NK-92 treated with Interleukin-12 subunit alpha and Interleukin-12 subunit beta, amount 100 ng/mL, for 24 hours (cell line): ENCODE measurements around the gene MYO1E.
"Not testable (repeated sequence)": the region's sequence is repeated elsewhere in the genome, so short reads cannot be mapped to it uniquely, and the experiment has no call there.

Experiments
- DNase-seq: peaks from one replicate; lab custom pipeline; 2025; lab: John Stamatoyannopoulos, UW

MYO1E gene

GRCh38 chr15:59372352-59373211 lies at the start of gene MYO1E:
Gene MYO1E, minus strand, starts transcription at chr15:59372871. Its CDS starts 371 bp downstream, at chr15:59372500.
- DNase-seq: no peak

- no peak for DNase-seq
These were observed 48.4 kb upstream of the MYO1E start for GRCh38 chr15:59420986-59421618.

- DNase-seq: no peak
These were observed 47.4 kb upstream of the MYO1E start for GRCh38 chr15:59420108-59420507.

- DNase-seq: no peak
These were observed 46.5 kb upstream of the MYO1E start for GRCh38 chr15:59419170-59419569.

- DNase-seq: no peak
These were observed 44.1 kb upstream of the MYO1E start for GRCh38 chr15:59416816-59417215.

- DNase-seq: no peak
These were observed 40.9 kb upstream of the MYO1E start for GRCh38 chr15:59413577-59413976.

- DNase-seq: no peak
These were observed 37.8 kb upstream of the MYO1E start for GRCh38 chr15:59410391-59410896.

GRCh38 chr15:59407946-59408345 lies 35.3 kb upstream of the MYO1E start:
- DNase-seq: no peak

GRCh38 chr15:59406446-59406845 lies 33.8 kb upstream of the MYO1E start:
- DNase-seq: no peak

GRCh38 chr15:59405079-59405478 lies 32.4 kb upstream of the MYO1E start:
- DNase-seq: no peak

- DNase-seq: no peak
These were observed 29.3 kb upstream of the MYO1E start for GRCh38 chr15:59401824-59402569.

- DNase-seq: not testable (repeated sequence)
These were observed 28.6 kb upstream of the MYO1E start for GRCh38 chr15:59401051-59401823.

GRCh38 chr15:59400103-59400813 lies 27.6 kb upstream of the MYO1E start:
- no peak for DNase-seq

GRCh38 chr15:59399465-59400102 lies 26.9 kb upstream of the MYO1E start:
- no peak for DNase-seq

GRCh38 chr15:59398220-59398619 lies 25.5 kb upstream of the MYO1E start:
- DNase-seq: no peak

GRCh38 chr15:59396679-59397078 lies 24.0 kb upstream of the MYO1E start:
- DNase-seq: no peak

- no peak for DNase-seq
These were observed 23.5 kb upstream of the MYO1E start for GRCh38 chr15:59396211-59396610.

GRCh38 chr15:59394166-59394661 lies 21.5 kb upstream of the MYO1E start:
- no peak for DNase-seq

GRCh38 chr15:59392299-59392698 lies 19.6 kb upstream of the MYO1E start:
- no peak for DNase-seq

- no peak for DNase-seq
These were observed 16.0 kb upstream of the MYO1E start for GRCh38 chr15:59388670-59389069.
